A673 (cell line): ENCODE data around the gene CYFIP2.

Experiments
- EZH2 ChIP-seq: fragments of 200-600 bp; sonication (generic); IDR thresholded peaks from 2 replicates; pipeline ENCODE4 v1.6.1; 2017; ENCODE audit warnings: borderline replicate concordance, low read depth, mild to moderate bottlenecking, mixed read lengths, antibody characterized with exemption, low read length; ENCODE audit not compliant: poor library complexity, severe bottlenecking
- TF ChIP-seq, protein P1 (sequence below): fragments of 300-800, 200-600 bp; sonication (generic); conservative IDR thresholded peaks from 2 replicates; pipeline ENCODE4 v1.5.1; 2017; ENCODE audit warnings: low read depth, mild to moderate bottlenecking, antibody characterized with exemption, low read length, moderate library complexity, mixed read lengths

DNA sequence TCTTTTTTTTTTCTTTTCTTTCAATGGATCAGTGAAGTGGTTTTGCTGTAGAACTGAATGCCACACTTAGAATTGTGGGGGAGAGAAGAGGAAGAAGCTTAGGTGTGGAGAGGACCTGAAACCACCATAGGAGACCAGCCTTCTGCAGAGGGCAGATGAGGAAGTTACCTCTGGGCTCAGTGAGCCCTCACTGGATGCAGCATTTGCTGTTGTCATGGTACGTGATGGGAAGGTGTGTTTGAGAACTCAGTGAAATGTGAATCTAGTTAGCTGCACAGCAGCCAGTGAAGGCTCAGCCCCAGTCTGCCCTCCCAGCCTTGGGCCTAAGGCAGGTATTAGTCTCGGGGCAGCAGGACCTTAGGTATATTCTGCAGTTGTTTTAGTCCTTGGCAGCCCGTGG lies 17.5 kb downstream of the CYFIP2 start:
- TF ChIP-seq, protein P1, sequence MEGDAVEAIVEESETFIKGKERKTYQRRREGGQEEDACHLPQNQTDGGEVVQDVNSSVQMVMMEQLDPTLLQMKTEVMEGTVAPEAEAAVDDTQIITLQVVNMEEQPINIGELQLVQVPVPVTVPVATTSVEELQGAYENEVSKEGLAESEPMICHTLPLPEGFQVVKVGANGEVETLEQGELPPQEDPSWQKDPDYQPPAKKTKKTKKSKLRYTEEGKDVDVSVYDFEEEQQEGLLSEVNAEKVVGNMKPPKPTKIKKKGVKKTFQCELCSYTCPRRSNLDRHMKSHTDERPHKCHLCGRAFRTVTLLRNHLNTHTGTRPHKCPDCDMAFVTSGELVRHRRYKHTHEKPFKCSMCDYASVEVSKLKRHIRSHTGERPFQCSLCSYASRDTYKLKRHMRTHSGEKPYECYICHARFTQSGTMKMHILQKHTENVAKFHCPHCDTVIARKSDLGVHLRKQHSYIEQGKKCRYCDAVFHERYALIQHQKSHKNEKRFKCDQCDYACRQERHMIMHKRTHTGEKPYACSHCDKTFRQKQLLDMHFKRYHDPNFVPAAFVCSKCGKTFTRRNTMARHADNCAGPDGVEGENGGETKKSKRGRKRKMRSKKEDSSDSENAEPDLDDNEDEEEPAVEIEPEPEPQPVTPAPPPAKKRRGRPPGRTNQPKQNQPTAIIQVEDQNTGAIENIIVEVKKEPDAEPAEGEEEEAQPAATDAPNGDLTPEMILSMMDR = no peak
- TF ChIP-seq EZH2 = no peak
